Measurements from ENCODE around the gene TMEM8B. TPM values are rescaled to one million over a fixed set of nuclear protein-coding genes. Genes with fewer than 3 reads are reported as not detected.
"Not testable (repeated sequence)": the region's sequence is repeated elsewhere in the genome, so short reads cannot be mapped to it uniquely, and the experiment has no call there.

The TMEM8B gene
- total RNA-seq, 1 experiment from 2014 or later = 7.2 TPM

GRCh38 chr9:35896570-35896969 lies 67.5 kb downstream of the TMEM8B start:
- BruUV-seq (replicated peaks) = no TSS peak
- Histone ChIP-seq H3K4me3 (replicated peaks in 1 of 2; ENCODE audit: low read depth in 1 of 2, low read length in 2 of 2) (no peak overlapping the region), H3K9me3 (ENCODE audit: control insufficient read depth in 1 of 2, insufficient read depth in 1 of 2, low read depth in 1 of 2, low read length in 2 of 2) (no peaks in the 10 kb centered on the region), H4K20me1 (ENCODE audit: insufficient read depth) (no peaks in the 10 kb centered on the region), H3K27ac (ENCODE audit: low read depth, low read length) (no peak overlapping the region), H3K4me2 (ENCODE audit: low read length) (no peak overlapping the region), H3K36me3 (ENCODE audit: control insufficient read depth in 1 of 2, insufficient read depth in 2 of 2, low read length in 2 of 2) (no peaks in the 10 kb centered on the region), H3K4me1 (ENCODE audit: control insufficient read depth in 1 of 2, insufficient read depth in 2 of 2, low read length in 2 of 2) (no peaks in the 10 kb centered on the region), H3K27me3 (ENCODE audit: insufficient read depth, low read length) (no peaks in the 10 kb centered on the region), H2AFZ (ENCODE audit: low read depth, low read length, poor library complexity, severe bottlenecking) (no peak overlapping the region), H3K9me2 (ENCODE audit: insufficient read depth) (no peaks in the 10 kb centered on the region), H3K79me2 (ENCODE audit: insufficient read depth, low read length) (no peaks in the 10 kb centered on the region), H3K9ac (ENCODE audit: low read length) (no peak overlapping the region)
- DNase-seq (ENCODE audit: low read depth, low spot score) (no peak), ATAC-seq (no peak)
- TF ChIP-seq JUND (IDR thresholded peaks at IDR 0.05) (no peak), EZH2phosphoT487 (IDR thresholded peaks at IDR 0.05; ENCODE audit: borderline replicate concordance) (no peak), POLR2AphosphoS5 (IDR thresholded peaks at IDR 0.05; ENCODE audit: low read depth, low read length) (no peak)
- CTCF ChIA-PET = interaction anchor here (0.9 to 9.8 kb wide), 2 partner anchors 11 to 14 kb away, joined by 3 to 50 read pairs; no protein-coding TSS in a partner anchor
- intact Hi-C loops (cut with micrococcal nuclease) = no loop called here
- RAD21 ChIA-PET (ENCODE audit: low non-redundant PET in 1 of 2, low total read pairs in 2 of 2, uncharacterized antibody in 2 of 2, unreplicated experiment in 2 of 2) = no interaction called here
- POLR2A ChIA-PET = no interaction called here

DNA sequence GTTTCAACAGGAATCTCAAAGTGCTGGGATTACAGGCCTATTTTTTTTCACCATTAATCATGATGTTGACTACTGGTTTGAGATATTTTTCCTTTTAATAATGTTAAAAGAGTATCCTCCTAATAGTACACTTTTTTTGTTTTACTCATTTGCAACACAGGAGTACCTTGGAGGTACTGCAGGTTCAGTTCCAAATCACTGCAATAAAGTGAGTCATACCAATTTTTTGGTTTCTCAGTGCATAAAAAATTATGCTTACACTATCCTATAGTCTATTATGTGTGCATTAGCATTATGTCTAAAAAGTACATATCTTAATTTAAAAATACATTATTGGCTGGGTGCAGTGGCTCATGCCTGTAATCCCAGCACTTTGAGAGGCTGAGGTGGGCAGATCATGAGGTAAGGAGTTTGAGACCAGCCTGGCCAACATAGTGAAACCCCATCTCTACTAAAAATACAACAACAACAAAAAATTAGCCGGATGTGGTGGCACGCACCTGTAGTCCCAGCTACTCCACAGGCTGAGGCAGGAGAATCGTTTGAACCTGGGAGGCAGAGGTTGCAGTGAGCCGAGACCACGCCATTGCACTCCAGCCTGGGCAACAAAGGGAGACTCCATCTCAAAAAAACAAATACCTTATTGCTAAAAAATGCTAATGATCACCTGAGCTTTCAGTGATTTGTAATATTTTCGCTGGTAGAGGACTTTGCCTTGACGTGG lies 68.5 kb downstream of the TMEM8B start:
- H3K36me3 ChIP-seq (ENCODE audit: control insufficient read depth in 1 of 2, insufficient read depth in 2 of 2, low read length in 2 of 2); H3K9ac ChIP-seq (ENCODE audit: low read length); H3K9me2 ChIP-seq (ENCODE audit: insufficient read depth); H2AFZ ChIP-seq (ENCODE audit: low read depth, low read length, poor library complexity, severe bottlenecking); H3K27ac ChIP-seq (ENCODE audit: low read depth, low read length); POLR2A ChIA-PET; H3K4me1 ChIP-seq (ENCODE audit: control insufficient read depth in 1 of 2, insufficient read depth in 2 of 2, low read length in 2 of 2); H3K4me2 ChIP-seq (ENCODE audit: low read length); H4K20me1 ChIP-seq (ENCODE audit: insufficient read depth); ATAC-seq; DNase-seq (ENCODE audit: low read depth, low spot score); H3K79me2 ChIP-seq (ENCODE audit: insufficient read depth, low read length); RAD21 ChIA-PET (ENCODE audit: low non-redundant PET in 1 of 2, low total read pairs in 2 of 2, uncharacterized antibody in 2 of 2, unreplicated experiment in 2 of 2); intact Hi-C loops (cut with micrococcal nuclease); H3K27me3 ChIP-seq (ENCODE audit: insufficient read depth, low read length); BruUV-seq (replicated peaks); H3K9me3 ChIP-seq (ENCODE audit: control insufficient read depth in 1 of 2, insufficient read depth in 1 of 2, low read depth in 1 of 2, low read length in 2 of 2); H3K4me3 ChIP-seq (replicated peaks in 1 of 2; ENCODE audit: low read depth in 1 of 2, low read length in 2 of 2): not testable (repeated sequence)
- CTCF ChIA-PET = interaction anchor here (0.9 to 9.8 kb wide), 3 partner anchors 12 to 125 kb away, joined by 3 to 50 read pairs (median 4); no protein-coding TSS in a partner anchor
